ENCODE results near the gene FNDC1.

- no peak for TF ChIP-seq SRF (IDR thresholded peaks at IDR 0.05; ENCODE audit: low read depth, low read length)
- no peak for TF ChIP-seq ZNF224 (CRISPR knock-in tag; IDR thresholded peaks at IDR 0.05)
- TF ChIP-seq ZNF329 (CRISPR knock-in tag; IDR thresholded peaks at IDR 0.05; ENCODE audit: low read depth) = no peak
- no peak for TF ChIP-seq ZFP41 (CRISPR knock-in tag; IDR thresholded peaks at IDR 0.05; ENCODE audit: borderline replicate concordance)
- TF ChIP-seq CTCF (CRISPR knock-in tag; IDR thresholded peaks at IDR 0.05) = no peak
- TF ChIP-seq XBP1 (CRISPR knock-in tag; IDR thresholded peaks at IDR 0.05) = no peak
- no peak for TF ChIP-seq JUND (CRISPR knock-in tag; IDR thresholded peaks at IDR 0.05)
- TF ChIP-seq IKZF1 (IDR thresholded peaks at IDR 0.05) = no peak
- TF ChIP-seq HCFC1 (IDR thresholded peaks at IDR 0.05; ENCODE audit: low read depth, low read length) = no peak
- TF ChIP-seq PBX2 (CRISPR knock-in tag; IDR thresholded peaks at IDR 0.05) = no peak
- no peak for TF ChIP-seq ZNF784 (CRISPR knock-in tag; IDR thresholded peaks at IDR 0.05; ENCODE audit: borderline replicate concordance)
- no peak for TF ChIP-seq NCOA2 (CRISPR knock-in tag; IDR thresholded peaks at IDR 0.05)
- TF ChIP-seq MEIS1 (CRISPR knock-in tag; IDR thresholded peaks at IDR 0.05; ENCODE audit: borderline replicate concordance) = no peak
- TF ChIP-seq ESRRA (CRISPR knock-in tag; IDR thresholded peaks at IDR 0.05; ENCODE audit: low read depth) = no peak
Observed at GRCh38 chr6:159311618-159312017, 142.4 kb downstream of the FNDC1 start.
